ENCODE measurements around the gene PWWP2A.

- TF ChIP-seq, protein P1, sequence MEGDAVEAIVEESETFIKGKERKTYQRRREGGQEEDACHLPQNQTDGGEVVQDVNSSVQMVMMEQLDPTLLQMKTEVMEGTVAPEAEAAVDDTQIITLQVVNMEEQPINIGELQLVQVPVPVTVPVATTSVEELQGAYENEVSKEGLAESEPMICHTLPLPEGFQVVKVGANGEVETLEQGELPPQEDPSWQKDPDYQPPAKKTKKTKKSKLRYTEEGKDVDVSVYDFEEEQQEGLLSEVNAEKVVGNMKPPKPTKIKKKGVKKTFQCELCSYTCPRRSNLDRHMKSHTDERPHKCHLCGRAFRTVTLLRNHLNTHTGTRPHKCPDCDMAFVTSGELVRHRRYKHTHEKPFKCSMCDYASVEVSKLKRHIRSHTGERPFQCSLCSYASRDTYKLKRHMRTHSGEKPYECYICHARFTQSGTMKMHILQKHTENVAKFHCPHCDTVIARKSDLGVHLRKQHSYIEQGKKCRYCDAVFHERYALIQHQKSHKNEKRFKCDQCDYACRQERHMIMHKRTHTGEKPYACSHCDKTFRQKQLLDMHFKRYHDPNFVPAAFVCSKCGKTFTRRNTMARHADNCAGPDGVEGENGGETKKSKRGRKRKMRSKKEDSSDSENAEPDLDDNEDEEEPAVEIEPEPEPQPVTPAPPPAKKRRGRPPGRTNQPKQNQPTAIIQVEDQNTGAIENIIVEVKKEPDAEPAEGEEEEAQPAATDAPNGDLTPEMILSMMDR (IDR thresholded peaks at IDR 0.05; ENCODE audit: control extremely low read depth in 1 of 3, insufficient read depth in 1 of 3, low read depth in 1 of 3, low read length in 3 of 3) = no peak
- TF ChIP-seq EZH2 (IDR thresholded peaks at IDR 0.05; ENCODE audit: low read depth, low read length, severe bottlenecking) (no peak), HDAC6 (IDR thresholded peaks at IDR 0.05; ENCODE audit: low read depth, low read length) (no peak)
Observed at GRCh38 chr5:160159991-160160792, 40.9 kb upstream of the PWWP2A start.
